NCI-H2196 treated with DMSO at 0.1 percent for 48 hours (cell line): Measurements from ENCODE around the gene CPED1.
A peak's percentile ranks its signal among the peaks of the same experiment; 100 is the strongest.
"Not testable (repeated sequence)": the region's sequence is repeated elsewhere in the genome, so short reads cannot be mapped to it uniquely, and the experiment has no call there.

Experiments
- DNase-seq: peaks from one replicate; lab custom pipeline; 2025; ENCODE audit not compliant: unreplicated experiment; lab: John Stamatoyannopoulos, UW

CPED1 gene

DNA sequence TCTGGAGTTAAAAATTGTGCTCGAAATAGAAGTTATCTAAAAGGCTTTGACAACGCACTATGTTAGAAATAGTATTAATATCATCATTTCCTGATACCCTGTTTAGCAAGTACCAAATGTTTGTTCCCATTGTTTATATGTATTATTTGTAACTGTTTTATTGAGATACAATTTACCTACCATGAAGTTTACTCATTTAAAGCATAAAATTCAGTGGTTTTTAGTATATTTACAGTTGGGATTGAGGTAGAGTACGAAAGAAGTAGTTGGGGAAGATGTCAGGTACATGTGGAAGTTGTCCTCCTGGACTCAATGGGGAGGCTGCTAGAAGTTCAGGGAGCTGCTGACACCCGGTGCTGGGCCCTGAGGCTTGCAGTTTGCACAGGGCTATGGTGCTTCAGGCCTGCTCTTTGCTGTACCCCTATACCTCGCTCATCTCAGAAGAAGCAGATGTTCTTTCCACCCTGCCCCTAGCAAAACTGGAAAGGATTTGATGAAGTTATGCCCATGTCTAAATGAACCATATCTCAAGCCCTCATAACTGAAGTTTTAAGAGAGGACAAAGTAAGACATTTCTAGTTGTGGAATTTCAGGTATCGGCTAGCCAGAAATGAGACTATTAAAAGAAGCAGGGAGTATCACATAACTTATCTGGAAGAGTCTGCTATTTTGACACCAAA is 315.1 kb downstream of the CPED1 start:
- DNase-seq: no peak

DNA sequence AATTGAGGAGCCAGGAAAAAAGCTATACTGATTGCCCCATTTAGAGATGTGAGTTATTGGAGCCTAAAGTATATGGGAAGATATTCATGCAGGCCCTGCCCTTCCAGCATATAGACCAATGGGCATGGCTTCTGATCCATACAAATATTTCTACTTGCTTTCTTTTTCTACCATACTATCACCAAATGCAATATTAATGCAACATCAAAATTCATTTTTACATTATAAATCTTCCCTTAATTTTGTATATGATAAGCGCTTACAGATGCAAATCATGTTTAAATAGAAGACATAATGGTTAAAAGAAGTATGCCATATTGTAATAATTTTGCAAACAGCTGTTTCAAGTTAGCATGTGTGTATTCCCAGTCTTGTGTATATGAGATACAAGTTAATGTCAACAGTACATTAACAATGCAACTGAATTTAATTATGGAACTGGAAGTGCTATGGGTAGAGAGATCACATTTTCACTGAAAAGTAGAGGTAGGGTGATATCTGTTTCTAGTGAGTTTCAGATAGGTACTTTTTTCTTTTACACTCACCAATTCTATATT is 315.7 kb downstream of the CPED1 start:
- DNase-seq: no peak

DNA sequence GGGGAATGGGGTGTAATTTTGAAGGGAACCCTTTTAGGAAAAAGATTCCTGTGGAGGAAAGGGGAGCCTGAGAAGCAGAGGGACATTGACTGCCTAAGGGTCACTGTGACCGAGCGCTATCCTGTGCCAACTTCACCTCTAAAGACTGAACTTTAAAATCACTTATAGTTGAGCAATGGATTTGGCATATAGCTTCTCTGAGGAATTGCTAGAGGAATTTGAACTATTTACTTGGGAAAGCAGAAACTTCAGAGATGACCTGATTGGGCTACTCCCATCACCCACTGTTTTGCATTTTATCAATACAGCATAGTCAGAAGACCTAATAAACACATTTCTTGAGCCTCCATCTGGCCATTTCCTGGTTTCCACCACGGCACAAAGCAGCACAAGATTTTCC is 316.6 kb downstream of the CPED1 start:
- DNase-seq: no peak

DNA sequence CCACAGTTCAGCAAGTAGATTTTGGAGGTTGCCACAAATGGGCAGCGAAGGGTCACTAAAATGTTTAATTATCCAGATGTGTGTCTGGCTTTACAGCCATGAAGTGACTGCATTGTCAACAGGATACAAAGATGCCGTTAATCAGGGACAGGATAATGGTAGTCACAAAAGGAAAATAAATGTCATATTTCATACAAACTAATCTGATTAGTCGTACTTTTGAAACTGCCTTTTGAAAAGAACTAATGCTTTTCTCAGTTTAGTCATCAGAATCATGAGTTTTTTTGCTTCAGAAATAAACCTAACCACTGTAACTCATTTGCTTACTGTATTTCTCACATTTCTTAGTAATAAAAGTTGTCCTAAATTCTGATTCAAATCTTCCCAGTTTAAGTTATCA is 318.1 kb downstream of the CPED1 start:
- DNase-seq: no peak

DNA sequence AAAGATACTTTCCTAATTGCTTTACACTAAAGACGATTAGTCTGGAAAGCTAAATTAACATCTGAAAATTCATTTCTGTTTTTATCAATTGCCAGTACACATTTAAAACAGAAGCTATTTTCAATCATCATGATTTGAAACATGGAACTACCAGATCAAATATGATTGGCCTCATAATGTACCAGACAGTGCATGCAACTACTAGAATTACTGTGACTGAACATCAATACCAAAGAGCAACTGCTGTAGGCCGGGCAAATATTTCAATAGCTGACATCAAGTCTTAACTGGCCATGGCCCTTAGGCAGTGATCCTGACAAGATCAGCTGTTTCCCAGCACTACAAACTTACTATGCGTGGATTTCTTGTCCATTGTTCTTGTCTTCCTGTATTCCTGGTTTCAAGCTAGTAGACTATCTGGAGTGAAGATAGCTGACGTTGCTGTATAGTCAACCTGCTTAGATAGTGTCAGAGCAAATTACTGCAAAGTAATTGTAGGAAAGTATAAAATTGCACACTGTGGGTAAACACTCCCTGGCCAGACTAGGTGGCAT is 318.6 kb downstream of the CPED1 start:
- DNase-seq: no peak

DNA sequence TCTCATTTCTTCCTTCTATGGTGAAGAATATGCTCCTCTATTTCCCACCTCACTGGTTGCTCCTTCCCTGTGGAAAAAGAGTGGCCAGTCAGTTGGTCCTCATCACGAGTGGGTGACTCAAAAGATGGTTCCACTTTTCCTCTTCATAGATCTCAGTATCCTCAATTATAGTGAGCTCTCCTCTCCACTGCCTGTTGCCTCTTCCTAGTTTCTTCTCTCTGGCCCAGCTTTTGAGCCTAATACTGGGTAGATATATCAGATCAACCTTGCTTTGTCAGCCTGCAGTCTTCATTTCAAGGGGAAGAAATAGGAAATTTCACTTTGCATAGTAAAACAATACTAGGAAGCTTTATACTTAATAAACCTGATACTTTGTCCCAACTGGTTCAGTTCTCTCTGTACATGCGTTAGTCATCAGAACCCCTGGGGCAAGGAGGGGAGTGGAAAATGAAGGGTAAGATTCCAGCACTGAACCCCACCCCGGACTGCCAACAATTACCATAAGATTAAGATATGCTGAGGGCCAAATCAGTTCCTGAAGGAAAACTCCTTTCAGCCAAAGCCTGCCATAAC is 324.8 kb downstream of the CPED1 start:
- DNase-seq: no peak

DNA sequence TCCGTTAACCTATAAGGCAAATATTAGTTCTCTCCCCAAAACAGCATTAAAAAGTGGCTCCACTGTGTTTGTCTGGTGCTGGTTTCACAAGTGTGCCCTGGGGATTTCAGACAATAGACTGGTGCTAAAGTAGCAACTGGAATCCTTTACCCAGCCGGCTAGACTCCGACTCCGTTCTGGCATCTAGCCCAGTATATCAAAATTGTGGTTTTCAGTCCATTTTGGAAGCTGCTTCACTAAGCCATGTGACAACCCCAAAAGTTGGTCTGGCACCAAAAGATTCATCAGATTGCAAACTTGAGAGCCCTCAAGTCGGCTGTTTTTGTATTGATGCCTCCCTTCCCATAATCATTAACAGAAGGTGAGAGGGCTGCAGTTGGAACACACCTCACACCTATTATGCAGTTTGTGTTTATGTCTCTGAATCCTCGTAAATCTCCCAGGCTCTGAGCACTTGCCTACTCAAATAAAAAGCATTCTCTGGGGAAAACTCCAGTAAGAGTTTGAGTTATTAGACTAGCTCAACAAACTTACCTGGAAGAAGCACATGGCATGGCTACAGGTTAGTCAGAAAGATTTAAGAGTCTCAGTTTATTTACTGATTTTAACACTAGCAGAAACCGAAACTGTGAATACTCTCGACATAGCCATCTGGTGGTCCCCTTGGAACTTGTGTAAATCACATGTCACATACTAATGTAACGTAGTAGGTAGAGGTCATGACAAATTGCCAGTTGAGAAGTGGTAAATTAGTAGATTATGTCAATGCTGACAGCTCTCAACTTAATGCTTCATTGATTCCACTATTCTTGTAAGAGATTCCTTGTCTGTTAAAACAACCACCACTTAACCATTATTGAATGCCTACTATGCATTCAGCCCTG is 325.5 kb downstream of the CPED1 start:
- DNase-seq: peak; percentile 13

DNA sequence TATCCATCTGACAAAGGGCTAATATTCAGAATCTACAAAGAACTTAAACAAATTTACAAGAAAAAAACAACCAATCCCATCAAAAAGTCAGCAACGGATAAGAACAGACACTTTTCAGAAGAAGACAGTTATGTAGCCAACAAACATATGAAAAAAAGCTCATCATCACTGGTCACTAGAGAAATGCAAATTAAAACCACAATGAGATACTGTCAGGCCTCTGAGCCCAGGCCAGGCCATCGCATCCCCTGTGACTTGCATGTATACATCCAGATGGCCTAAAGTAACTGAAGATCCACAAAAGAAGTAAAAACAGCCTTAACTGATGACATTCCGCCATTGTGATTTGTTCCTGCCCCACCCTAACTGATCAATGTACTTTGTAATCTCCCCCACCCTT is 326.7 kb downstream of the CPED1 start:
- DNase-seq: not testable (repeated sequence)

DNA sequence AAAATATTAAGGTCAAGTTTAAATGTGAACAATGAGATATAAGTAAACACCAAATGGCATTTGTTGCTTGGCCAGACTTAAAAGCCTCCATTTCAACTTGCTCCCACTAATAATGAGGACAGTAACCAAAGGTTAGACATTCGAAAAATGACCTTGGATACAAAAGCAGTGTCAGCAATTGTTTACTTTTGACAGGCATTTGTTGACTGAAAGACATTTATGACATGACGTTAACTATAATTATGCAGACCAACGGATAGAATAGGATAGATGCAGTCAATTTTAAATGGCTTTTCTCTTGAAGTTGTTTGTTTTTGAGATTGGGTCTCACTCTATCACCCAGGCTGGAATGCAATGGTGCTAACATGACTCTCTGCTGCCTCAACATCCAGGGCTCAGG is 333.9 kb downstream of the CPED1 start:
- DNase-seq: no peak

DNA sequence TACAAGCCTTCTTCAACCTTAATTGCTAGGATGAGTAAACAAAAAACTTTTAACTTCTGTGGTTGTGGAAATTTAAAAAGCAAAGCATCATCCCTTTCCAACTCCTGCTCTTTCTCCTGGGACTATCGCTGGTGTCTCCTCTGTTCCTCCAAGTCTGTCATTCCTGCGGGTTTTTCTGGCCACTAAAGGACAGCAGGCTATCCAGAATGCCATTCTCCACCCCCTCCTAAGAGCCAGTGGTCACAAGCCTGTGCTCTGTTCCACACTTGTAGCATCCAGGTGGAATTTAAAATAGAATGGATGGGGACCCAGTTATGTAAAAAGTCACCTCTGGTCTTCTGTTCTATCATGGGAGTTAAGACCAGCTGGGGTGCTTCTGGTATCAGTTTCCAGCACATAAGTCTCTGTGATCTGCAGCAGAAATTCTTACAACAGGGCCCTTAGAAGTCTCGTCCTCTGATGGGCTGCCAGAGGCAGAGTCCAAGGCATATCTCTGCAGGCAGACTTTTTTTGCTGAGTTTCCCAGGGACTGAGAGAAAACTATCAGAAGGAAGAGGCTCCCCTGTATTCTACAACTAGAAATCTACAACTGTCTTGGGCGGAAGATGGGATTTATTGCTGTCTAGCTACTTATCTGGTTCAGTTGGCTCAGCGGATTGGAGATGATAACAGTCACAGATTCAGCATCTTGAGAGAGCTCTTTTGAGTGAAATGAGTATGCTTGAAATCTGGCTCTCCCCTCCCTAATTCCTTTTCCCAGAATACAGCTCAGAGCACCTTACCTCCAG is 335.2 kb downstream of the CPED1 start:
- no peak for DNase-seq

DNA sequence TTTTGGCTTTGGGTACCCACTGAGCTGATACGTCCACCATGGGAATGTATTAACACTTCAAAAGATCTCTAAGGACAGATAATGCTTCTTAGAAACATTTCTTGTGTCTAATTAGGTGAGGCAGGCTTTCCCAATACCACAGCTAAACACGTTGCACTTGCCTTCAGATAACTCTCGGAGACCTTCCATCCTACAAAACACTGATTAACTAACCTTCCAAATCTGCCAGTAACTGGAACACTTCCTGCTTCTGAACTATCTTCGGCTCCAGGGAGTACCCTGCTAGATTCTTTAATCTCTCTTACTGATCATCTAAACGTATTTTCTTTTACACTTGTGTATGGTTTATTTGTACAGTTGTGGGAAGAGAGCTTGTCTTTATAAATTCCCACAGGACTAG is 339.2 kb downstream of the CPED1 start:
- DNase-seq: no peak

DNA sequence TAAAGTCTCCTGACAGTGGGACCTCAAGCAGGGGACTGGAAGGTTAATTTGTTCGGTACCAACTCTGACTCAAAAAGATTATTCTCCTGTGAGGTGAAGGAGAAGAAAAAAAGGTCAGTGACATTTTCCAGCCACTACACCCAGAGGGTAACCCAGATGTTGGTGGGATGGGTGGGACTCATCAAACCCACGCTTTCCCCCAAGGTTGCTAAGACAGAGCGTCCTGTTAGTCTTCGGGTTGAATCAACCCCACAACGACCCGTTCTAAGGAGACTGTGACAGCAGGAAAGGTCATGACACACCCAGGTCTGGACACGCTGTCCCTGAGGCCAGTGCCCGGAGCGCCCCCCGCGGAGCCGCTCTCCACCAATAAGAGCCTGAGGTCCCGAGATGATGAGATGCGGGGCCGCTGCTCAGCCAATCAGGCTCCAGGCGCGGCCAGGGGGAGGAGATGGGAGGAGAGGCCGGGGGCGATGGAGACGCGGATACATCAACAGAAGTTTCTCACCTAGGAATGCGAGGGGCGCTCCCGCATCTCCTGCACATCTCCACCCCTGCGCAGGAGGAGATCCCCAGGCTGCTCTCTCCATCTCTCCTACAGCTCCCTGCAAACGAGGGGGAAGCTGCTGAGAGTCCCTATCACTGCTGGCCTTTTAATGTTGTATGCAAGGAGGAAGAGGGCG is 340.1 kb downstream of the CPED1 start, which contains the start of gene WNT16:
WNT16 (plus strand) TSS at position 493 of the 683 bp plus-strand sequence. CDS start 293 bp downstream, outside the sequence.
- no peak for DNase-seq

DNA sequence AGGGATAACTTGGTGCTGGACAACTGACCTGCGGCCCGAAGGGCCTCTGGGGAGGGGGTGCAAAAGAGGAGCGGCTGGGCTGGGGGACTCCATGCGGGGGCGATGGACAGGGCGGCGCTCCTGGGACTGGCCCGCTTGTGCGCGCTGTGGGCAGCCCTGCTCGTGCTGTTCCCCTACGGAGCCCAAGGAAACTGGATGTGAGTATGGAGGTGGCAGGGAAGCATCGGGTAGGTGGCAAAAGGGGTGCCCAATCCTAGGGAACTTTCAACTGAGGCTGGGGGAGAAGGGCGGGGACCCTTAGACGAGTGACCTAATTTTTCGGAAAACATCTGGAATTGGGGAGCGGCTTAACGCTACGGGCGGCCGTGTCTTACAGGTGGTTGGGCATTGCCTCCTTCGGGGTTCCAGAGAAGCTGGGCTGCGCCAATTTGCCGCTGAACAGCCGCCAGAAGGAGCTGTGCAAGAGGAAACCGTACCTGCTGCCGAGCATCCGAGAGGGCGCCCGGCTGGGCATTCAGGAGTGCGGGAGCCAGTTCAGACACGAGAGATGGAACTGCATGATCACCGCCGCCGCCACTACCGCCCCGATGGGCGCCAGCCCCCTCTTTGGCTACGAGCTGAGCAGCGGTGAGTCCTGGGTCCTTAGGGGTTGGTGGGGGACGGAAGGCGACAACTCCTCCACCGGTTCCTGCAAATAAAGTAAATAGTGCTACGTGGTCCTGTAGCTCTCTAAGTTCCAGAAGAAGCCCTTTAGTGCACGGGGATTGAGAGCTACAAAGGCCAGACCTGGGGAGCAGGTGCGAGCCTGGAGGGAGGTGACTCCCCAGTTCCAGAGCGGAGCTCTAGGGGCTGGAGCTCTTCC is 340.9 kb downstream of the CPED1 start:
- no peak for DNase-seq

DNA sequence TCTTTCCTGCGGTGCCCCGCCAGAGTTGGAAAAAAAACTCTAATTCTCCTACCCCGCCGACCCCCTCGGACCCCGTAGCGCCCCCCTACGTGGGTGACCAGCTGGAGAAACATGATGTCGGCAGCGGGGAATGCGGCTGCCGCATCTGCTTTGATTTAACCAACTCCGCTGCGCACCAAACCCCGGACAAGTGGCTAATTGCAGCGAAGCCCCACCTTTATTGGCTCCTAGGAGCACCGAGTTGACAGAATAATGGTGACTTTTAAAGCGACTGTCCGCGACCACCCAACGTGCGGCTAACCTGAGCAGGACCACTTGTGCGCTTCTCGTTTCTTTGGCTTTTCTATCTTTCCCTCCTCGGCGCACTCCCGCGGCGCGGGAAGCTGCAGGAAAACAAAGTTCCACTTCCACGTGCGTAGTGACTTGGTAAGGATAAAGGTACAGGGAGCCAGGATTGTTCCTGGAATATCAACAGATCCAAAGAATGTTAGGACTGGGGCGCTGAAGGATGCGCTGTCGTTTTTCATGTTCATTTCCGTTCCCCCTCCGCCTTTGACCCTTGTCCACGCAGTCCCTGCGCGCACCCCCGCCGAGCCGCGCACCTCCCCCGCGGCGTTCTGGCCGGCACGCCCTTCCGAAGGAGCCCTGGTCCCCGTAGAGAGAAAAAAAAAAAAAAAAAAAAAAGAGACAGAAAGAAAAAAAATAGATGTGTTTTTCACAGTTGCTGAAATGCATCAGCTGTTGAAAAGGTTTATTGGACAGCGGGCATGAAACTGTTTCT is 341.7 kb downstream of the CPED1 start:
- DNase-seq: no peak

DNA sequence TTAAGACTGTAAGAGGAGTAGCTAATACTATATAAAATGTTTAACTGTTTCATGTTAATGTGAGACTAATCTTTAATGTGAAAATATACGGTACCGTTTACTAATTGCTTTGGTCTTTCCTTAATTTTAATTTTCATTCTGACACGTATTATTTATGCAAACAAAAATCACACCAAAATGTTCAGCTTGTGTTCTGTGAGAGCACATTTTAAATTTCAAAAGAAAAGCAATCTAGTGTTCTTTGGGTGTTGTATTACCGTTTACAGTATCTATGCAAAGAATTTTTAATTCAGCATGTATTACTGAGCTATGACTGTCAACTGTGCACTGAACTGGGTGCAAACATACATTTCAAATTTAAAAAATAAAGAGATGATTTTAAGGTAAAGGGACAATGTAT is 342.5 kb downstream of the CPED1 start:
- no peak for DNase-seq

DNA sequence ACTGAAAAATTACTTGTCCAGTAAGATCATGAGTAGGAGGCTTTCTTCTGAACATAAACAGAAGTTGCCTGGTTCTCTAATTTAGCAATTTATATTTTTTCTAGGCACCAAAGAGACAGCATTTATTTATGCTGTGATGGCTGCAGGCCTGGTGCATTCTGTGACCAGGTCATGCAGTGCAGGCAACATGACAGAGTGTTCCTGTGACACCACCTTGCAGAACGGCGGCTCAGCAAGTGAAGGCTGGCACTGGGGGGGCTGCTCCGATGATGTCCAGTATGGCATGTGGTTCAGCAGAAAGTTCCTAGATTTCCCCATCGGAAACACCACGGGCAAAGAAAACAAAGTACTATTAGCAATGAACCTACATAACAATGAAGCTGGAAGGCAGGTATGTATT is 343.1 kb downstream of the CPED1 start:
- no peak for DNase-seq

DNA sequence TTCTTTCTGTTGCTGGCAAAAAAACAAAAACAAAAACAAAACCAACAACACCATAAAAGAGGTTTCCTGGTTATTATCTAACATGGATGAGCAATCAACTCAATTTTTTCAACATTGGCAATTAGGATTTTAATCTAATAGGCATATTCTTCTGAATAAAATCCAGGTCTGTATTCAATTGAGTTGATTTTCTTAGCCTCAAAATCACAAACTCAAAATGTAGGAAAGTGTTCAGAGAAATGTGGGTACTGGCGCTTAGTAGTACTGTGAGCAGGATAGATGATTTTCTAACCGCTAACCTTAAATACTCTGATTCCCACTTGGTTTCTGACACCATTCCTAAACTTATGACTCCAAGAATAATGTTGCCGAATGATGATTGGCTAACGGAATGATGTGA is 345.9 kb downstream of the CPED1 start:
- no peak for DNase-seq

DNA sequence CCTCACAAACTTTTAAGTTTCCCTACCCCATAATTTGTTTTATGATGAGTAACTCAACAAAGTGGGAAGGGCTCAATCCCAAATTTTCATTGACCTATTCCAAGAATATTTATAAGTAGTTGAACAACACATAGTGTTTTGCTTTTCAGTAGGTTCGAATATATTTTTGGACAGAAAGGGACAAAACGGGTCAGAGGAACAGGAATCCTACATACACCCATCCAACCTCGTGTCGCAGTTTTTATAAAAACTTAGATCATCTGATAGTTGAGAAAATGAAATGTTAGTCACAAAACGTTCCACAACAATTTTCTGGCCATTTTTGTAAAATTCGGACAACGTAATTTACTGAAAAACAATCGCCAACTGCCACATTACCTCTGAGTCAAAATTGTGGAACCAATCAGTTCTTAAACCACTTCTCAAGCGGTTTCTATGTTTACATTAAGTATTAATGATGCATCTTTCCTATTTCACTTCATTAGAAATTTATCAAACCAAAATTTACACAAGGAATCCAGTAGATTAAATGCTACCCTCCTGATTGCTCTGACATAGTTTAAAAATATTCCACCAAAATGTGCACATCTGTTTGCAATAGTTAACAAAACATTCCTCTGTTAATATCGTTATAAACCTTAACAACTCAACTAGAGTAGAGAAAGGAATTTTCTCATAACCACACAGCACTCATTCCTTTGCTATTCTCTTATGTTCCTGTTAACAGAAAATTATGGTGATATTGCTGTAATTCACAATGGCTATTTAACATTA is 346.6 kb downstream of the CPED1 start:
- no peak for DNase-seq
